ENCODE data around the gene BAMBI. TPM values are rescaled to one million over a fixed set of nuclear protein-coding genes. Genes with fewer than 3 reads are reported as not detected.
"Not testable (repeated sequence)": the region's sequence is repeated elsewhere in the genome, so short reads cannot be mapped to it uniquely, and the experiment has no call there.

BAMBI gene, protein sequence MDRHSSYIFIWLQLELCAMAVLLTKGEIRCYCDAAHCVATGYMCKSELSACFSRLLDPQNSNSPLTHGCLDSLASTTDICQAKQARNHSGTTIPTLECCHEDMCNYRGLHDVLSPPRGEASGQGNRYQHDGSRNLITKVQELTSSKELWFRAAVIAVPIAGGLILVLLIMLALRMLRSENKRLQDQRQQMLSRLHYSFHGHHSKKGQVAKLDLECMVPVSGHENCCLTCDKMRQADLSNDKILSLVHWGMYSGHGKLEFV
- total RNA-seq = 1.8 and 2.4 TPM in 2 replicates

- DNase-seq (ENCODE audit: low read depth in 2 of 2) = peak; percentile 64 to 95
Observed at GRCh38 chr10:28676968-28677887, at the start of gene BAMBI. Gene BAMBI (plus strand): TSS chr10:28677521. CDS start chr10:28677898, 377 bp downstream.

GRCh38 chr10:28628184-28628893, 49.0 kb upstream of the BAMBI start:
- DNase-seq (ENCODE audit: low read depth in 2 of 2) = peak; percentile 47 to 74

DNA sequence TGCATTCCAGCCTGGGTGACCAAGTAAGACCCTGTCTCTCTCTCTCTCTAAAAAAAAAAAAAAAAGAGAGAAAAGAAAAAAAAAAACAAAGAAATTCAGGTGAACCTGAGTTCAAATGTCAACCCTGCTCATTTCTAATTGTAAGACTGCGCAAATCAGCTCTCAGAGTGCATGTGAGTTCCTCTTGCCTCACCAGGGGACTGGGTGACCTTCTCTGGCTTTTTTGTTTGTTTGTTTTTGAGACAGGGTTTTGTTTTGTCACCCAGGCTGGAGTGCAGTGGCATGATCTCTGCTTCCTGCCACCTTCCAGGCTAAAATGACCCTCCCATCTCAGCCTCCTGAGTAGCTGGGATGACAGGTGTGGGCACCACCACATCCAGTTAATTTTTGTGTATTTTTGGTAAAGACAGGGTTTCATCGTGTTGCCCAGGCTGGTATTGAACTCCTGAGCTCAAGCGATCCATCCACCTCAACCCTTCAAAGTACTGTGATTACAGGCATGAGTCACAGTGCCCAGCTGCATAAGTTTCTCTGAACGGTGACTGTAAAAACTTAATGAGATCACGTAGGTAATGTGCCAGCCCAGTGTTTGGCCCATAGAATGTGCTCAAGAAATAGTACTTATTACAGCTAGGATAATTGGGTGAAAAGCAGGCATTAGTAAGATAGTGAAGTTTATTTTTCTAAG, 45.3 kb upstream of the BAMBI start:
- DNase-seq (ENCODE audit: low read depth in 2 of 2) = no peak

GRCh38 chr10:28632584-28632945, 44.8 kb upstream of the BAMBI start:
- DNase-seq (ENCODE audit: low read depth in 2 of 2) = no peak

DNA sequence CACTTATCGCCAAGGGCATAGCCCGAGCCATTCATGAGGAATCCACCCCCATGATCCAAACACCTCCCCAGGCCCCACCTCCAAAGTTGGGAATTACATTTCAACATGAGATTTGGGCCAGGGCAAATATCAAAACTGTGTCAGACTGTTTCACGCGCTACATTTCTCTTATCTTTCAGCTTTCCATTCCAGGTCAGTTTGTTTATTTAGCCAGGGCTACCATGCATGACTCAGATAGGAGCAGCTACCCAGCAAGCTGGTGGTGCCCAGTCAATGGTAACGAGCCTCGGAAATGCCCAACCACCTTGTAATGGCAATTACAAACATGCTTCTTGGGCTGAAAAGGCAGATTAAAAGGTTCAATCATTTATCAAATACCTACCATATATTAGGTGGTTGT, 43.6 kb upstream of the BAMBI start:
- DNase-seq (ENCODE audit: low read depth in 2 of 2) = no peak

- no peak for DNase-seq (ENCODE audit: low read depth in 2 of 2)
Observed at GRCh38 chr10:28637346-28637745, 40.0 kb upstream of the BAMBI start.

DNA sequence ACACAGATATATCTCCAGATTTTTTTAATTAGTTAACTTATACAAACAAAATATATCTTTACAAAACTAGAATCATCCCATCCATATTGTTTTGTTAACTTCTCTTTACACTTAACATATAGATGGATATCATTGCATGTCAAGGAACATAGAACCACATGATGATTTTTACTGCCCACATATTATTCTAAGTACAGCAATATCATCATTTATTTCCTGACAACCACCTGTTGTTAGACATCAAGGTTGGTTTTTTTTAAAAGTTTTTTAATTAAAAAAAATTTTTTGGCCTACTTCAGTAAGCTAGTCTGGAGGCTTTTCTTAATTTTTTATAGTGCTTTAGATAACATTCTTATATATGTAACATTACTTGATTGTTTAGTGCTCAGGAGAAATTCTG, 38.9 kb upstream of the BAMBI start:
- DNase-seq (ENCODE audit: low read depth in 2 of 2) = no peak

DNA sequence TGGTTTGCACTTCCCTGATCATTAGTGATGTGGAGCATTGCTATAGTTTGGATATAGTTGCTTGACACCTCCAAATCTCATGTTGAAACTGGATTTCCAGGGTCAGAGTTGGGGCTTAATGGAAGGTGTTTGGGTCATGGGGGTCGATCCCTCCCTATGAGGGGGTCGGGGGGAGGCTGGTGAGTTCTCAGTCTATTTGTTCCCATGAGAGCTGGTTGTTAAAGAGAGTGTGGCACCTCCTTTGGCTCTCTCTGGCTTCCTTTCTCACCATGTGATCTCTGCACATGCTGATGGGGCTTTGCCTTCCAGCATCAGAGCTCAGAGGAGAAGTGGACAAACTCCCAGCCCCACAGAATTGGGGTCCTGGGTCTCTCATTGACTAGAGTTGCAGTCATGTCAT, 36.8 kb upstream of the BAMBI start:
- DNase-seq (ENCODE audit: low read depth in 2 of 2) = no peak

DNA sequence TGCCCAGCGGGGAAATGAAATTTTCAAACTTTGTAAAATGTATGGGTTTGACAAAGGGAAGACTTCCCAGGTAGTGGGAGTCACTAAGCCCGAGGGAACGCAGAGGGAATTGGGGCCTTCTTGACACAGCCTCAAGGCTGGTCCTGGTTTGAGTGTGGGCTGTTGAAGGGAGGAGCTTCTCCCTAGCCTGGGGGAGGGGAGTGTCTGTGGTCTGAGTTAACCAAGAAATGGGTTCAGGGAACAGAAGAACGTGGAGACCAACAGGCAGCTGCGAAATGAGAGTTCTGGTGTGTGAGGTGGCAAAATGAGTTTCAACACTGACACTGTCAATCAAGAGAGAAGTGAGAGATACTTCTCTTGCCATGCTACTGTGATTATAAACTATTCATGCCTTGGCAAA, 32.7 kb upstream of the BAMBI start:
- no peak for DNase-seq (ENCODE audit: low read depth in 2 of 2)

- no peak for DNase-seq (ENCODE audit: low read depth in 2 of 2)
Observed at GRCh38 chr10:28652106-28652505, 25.2 kb upstream of the BAMBI start.

- DNase-seq (ENCODE audit: low read depth in 2 of 2) = no peak
Observed at GRCh38 chr10:28652703-28653102, 24.6 kb upstream of the BAMBI start.

DNA sequence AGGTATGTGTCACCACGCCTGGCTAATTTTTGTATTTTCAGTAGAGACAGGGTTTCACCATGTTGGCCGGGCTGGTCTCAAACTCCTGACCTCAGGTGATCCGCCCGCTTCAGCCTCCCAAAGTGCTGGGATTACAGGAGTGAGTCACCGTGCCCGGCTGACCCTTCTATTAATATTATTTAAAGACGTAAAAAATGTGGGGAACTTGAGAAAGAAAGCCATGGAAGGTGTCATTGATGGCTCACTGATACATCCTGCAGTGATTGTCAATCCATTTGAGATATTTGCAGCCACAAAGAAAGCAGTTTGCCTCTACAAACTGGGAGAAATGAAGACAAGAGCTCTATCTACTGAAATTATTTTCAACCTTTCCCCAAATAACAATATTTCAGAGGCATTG, 18.5 kb upstream of the BAMBI start:
- DNase-seq (ENCODE audit: low read depth in 2 of 2) = not testable (repeated sequence)

DNA sequence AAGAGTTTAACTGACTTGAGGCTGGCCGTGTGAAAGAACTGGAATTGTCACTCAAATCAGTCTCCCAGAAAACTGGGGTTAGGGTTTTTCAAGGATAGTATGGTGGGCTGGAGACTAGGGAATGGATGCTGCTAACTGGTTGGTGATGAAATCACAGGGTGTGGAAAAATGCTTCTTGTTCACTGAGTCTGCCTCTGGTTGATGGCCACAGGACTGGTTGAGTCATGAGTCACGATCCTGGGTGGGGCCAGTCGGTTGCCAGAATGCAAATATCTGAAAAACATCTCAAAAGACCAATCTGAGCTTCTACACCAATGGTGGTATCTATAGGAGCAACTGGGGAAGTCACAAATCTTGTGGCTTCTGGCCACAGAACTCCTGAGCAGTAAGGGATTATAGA, 16.3 kb upstream of the BAMBI start:
- no peak for DNase-seq (ENCODE audit: low read depth in 2 of 2)

DNA sequence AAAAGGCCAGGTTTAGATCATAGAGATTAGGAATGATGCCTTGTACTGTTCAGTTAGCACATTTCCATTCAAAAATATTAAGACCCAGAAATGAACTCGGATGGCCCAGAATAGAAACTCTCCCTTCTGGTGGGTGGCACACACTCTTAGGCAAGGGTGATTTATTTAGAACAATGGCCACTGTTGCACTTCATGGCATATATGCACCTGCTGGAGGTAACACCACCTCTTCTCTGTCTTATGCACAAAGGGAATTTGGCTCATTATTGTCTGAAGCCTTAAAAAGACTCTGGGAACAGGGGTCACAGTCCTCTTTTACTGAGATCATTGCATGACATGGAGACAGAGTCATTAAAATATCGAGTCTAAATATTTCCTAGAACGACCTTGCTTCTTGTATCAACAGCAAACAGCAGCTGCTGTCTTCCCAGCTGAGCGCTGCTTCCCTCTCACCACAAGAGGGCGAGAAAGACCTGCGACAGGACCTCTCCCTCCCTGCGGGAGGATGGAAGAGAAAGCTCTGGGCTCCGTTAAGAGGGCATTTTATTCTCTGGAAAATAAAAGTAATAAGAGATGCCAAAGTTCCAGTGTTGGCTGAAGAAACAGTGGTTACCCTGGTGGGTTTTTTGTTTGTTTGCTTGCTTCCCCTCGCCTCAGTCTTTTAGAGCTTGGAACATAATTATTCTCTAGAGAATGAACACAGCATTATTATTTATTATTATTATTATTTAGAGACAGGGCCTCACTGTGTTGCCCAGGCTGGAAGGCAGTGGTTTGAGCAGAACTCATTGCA, 13.5 kb upstream of the BAMBI start:
- peak; percentile 60 to 80 for DNase-seq (ENCODE audit: low read depth in 2 of 2)

- no peak for DNase-seq (ENCODE audit: low read depth in 2 of 2)
Observed at GRCh38 chr10:28664369-28664740, 13.0 kb upstream of the BAMBI start.

DNA sequence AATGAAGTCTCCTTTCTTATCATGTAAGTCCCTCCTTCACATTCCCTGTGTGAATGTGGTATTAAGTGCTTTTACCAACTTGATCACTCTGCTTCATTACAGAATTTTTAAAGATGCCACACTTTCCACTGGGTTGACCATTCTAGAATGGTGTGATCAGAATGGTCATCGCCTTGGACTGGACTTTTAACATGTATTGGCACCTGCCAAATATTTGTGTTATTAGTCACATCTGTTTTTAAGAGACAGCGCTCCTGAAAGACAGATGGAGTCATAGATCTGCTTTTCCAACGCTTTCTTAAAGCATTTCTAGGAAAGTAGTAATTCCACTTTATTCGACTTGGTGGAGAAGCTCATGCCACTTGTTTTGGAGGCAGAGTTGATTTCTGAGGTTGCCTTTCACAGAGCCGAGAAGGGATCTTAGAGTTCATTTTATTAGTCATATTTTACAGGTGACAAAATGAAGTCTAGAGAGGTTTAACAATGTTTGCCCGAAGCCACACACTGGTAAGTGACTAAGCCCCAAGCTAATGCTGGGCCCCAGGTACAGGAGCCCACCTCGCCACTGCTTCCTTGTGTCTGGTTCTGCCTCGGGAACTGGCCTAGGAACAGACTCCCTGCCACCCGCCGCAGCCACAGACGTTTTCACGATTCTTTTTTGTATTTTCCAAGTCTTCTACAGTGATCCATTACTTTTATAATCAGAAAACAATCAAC, 10.4 kb upstream of the BAMBI start:
- no peak for DNase-seq (ENCODE audit: low read depth in 2 of 2)

DNA sequence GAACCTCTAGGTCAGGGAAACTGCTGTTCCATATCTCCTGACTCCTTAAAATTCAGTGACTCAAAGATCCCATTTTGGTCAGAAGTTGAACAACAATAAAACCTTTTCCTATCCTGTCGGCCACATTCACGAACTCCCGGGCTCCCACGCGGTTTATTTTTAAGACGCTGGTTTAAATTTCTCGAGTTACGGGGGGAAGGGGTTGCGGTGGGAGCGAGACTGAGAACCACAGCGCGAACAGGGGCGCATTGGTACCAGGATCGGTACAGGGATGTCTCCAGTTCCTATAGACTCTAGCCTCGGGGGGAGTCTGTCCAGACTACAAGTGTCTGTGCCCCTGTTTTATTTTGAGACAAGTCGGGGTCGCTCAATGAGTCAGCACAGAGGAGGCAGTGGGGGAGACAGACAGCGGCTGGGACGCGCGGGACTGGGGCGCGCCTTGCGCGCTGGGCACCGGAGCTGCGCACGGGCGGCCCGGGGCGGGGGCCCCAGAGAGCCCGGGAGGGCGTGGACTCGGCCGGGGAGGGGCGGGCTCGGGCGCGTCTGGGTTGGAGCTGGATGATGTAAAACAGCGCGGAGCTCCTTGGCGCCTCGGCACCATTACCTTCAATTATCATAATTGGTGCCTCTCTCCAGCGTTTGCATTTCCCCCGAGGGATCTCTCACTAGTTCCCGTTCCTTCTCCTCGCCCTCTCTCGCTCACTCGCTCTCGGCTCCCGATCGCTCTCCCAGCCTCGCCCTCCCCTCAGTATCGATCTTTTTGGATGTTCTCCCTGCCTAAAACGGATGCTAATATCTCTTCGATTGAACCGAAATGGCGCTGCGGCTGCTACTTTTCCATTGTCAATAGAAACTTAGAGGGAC, 8.7 kb upstream of the BAMBI start:
- DNase-seq (ENCODE audit: low read depth in 2 of 2) = peak in 1 of 2 donors; percentile 29

DNA sequence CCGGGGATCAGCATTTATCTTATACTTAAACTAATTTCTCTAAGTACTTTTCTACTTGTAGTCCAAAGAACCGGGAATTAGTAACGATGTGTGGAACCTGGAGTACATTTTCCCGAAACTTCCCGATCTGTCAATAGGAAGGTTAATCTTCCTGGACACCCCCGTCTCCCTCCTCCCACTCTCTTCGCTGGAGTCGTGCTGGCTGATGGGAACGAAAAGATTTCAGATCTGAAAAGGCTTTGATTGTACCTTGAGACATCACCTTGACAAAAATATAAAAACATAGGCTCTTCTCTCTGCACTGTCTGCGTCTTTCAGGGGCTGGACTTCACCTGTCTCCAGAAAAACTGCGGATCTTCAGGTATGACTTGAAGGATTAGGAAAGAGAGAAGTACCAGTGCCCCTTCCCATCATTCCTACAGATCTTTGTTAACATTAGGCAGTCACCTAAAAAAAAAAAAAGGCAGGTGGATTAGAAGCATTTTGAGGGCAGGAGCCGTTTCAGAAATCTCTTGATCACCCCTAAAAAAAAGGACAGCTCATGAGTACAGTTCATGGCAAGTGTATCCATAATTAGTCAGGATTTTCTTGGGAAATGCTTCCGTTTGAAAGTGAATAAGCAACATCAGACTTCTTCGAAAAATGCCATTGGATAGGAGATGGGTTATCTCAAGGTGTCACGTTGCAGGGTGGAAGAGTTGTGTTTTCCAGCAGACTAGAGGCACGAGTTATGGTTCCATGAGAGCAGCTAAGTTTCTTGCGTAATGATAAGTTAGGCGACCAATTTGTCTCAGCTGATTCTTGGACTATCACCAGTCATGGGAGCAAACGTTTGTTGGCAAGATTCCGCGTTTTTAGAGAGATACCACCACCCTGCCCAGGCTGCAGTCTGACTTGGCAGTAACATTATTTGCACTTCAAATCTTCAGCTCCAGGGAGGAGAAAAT, 7.8 kb upstream of the BAMBI start:
- no peak for DNase-seq (ENCODE audit: low read depth in 2 of 2)
